Measurements from ENCODE around the gene NDUFS4.

NDUFS4 gene

DNA sequence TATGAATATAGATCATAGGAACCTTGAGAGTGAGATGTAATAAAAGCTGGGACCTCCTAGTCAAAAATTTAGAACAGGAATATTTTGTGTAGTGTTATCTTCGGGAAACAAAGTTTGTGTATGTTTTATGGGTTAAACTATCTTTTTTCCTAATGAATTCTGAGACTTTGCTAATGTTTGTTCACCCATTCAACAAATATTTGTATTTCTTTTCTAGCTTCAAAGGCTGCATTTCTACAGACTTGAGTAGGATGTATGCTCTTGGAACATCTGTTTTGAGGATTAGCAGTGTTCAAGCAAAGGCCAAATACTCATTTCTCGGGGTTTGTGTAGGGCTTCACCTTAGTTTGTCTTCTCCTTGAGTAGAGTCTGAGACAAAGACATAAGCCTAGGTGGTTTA lies 16.2 kb downstream of the NDUFS4 start:
- TF ChIP-seq RAD21 (IDR thresholded peaks at IDR 0.05; ENCODE audit: low read depth) (no peak), NFIC (IDR thresholded peaks at IDR 0.05) (no peak), FOXM1 (IDR thresholded peaks at IDR 0.05; ENCODE audit: borderline replicate concordance, low read depth) (no peak), TCF12 (IDR thresholded peaks at IDR 0.05; ENCODE audit: low read depth) (no peak), EGR1 (IDR thresholded peaks at IDR 0.05) (no peak), CEBPB (IDR thresholded peaks at IDR 0.05) (no peak), EP300 (IDR thresholded peaks at IDR 0.05; ENCODE audit: borderline replicate concordance) (no peak), TAF1 (IDR thresholded peaks at IDR 0.05; ENCODE audit: low read depth) (no peak), TEAD4 (IDR thresholded peaks at IDR 0.05) (no peak), YY1 (IDR thresholded peaks at IDR 0.05; ENCODE audit: low read depth) (no peak), ZBTB7A (IDR thresholded peaks at IDR 0.05; ENCODE audit: low read depth) (no peak)
- TF ChIP-seq, protein P1, sequence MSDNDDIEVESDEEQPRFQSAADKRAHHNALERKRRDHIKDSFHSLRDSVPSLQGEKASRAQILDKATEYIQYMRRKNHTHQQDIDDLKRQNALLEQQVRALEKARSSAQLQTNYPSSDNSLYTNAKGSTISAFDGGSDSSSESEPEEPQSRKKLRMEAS (IDR thresholded peaks at IDR 0.05): no peak

GRCh38 chr5:53578854-53579253 lies 18.4 kb downstream of the NDUFS4 start:
- TF ChIP-seq FOXM1 (IDR thresholded peaks at IDR 0.05; ENCODE audit: borderline replicate concordance, low read depth): no peak
- no peak for TF ChIP-seq CEBPB (IDR thresholded peaks at IDR 0.05)
- TF ChIP-seq, protein P2, sequence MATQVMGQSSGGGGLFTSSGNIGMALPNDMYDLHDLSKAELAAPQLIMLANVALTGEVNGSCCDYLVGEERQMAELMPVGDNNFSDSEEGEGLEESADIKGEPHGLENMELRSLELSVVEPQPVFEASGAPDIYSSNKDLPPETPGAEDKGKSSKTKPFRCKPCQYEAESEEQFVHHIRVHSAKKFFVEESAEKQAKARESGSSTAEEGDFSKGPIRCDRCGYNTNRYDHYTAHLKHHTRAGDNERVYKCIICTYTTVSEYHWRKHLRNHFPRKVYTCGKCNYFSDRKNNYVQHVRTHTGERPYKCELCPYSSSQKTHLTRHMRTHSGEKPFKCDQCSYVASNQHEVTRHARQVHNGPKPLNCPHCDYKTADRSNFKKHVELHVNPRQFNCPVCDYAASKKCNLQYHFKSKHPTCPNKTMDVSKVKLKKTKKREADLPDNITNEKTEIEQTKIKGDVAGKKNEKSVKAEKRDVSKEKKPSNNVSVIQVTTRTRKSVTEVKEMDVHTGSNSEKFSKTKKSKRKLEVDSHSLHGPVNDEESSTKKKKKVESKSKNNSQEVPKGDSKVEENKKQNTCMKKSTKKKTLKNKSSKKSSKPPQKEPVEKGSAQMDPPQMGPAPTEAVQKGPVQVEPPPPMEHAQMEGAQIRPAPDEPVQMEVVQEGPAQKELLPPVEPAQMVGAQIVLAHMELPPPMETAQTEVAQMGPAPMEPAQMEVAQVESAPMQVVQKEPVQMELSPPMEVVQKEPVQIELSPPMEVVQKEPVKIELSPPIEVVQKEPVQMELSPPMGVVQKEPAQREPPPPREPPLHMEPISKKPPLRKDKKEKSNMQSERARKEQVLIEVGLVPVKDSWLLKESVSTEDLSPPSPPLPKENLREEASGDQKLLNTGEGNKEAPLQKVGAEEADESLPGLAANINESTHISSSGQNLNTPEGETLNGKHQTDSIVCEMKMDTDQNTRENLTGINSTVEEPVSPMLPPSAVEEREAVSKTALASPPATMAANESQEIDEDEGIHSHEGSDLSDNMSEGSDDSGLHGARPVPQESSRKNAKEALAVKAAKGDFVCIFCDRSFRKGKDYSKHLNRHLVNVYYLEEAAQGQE (IDR thresholded peaks at IDR 0.05; ENCODE audit: low read depth): no peak
- TF ChIP-seq TCF12 (IDR thresholded peaks at IDR 0.05; ENCODE audit: low read depth): no peak
- TF ChIP-seq, protein P1 (IDR thresholded peaks at IDR 0.05): no peak
- TF ChIP-seq EGR1 (IDR thresholded peaks at IDR 0.05): no peak
- TF ChIP-seq ZBTB7A (IDR thresholded peaks at IDR 0.05; ENCODE audit: low read depth): no peak
- TF ChIP-seq USF1 (IDR thresholded peaks at IDR 0.05): no peak
- TF ChIP-seq TEAD4 (IDR thresholded peaks at IDR 0.05): no peak
- TF ChIP-seq EP300 (IDR thresholded peaks at IDR 0.05; ENCODE audit: borderline replicate concordance): no peak
- no peak for TF ChIP-seq TAF1 (IDR thresholded peaks at IDR 0.05; ENCODE audit: low read depth)
- no peak for TF ChIP-seq NFIC (IDR thresholded peaks at IDR 0.05)
- no peak for TF ChIP-seq CREB1 (IDR thresholded peaks at IDR 0.05; ENCODE audit: low read depth)
- no peak for TF ChIP-seq YY1 (IDR thresholded peaks at IDR 0.05; ENCODE audit: low read depth)
- TF ChIP-seq RAD21 (IDR thresholded peaks at IDR 0.05; ENCODE audit: low read depth): no peak

DNA sequence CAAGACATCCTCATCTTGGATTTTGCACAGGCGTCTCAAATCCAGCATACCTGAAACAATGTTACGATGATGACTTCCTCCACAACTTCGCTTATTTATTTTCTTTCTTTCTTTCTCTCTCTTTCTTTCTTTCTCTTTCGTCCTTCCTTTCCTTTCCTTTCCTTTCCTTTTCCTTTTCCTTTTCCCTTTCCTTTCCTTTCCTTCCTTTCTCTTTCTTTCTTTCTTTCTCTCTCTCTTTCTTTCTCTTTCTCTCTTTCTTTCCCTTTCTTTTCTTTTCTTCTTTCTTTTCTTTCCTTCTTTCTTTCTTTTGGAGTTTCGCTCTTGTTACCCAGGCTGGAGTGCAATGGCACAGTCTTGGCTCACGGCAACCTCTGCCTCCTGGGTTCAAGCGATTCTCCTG lies 20.1 kb downstream of the NDUFS4 start:
- TF ChIP-seq EP300 (IDR thresholded peaks at IDR 0.05; ENCODE audit: borderline replicate concordance) (no peak), TAF1 (IDR thresholded peaks at IDR 0.05; ENCODE audit: low read depth) (no peak), NFIC (IDR thresholded peaks at IDR 0.05) (no peak), FOXM1 (IDR thresholded peaks at IDR 0.05; ENCODE audit: borderline replicate concordance, low read depth) (no peak), RAD21 (IDR thresholded peaks at IDR 0.05; ENCODE audit: low read depth) (no peak), ZBTB7A (IDR thresholded peaks at IDR 0.05; ENCODE audit: low read depth) (no peak), EGR1 (IDR thresholded peaks at IDR 0.05) (no peak), CEBPB (IDR thresholded peaks at IDR 0.05) (no peak), USF1 (IDR thresholded peaks at IDR 0.05) (no peak), YY1 (IDR thresholded peaks at IDR 0.05; ENCODE audit: low read depth) (no peak), TEAD4 (IDR thresholded peaks at IDR 0.05) (no peak), CREB1 (IDR thresholded peaks at IDR 0.05; ENCODE audit: low read depth) (no peak), TCF12 (IDR thresholded peaks at IDR 0.05; ENCODE audit: low read depth) (no peak)
- TF ChIP-seq, protein P2 (IDR thresholded peaks at IDR 0.05; ENCODE audit: low read depth): no peak
- TF ChIP-seq, protein P1 (IDR thresholded peaks at IDR 0.05): no peak

DNA sequence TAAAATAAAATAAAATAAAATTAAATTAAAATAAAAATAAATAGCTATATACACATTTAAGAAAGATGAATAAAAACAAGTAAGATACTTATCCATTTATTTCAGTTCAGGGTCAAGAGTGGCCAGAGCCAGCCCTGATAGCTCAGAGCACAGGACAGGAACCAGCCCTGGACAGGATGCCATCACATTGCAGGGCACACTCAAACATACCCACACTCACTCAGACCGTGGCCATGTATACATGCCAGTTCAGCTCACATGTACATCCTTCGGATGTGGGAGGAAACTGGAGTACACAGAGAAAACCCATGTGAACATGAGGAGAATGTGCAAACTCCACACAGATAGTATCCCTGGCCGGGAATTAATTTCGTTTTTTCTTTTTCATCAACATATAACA lies 21.8 kb downstream of the NDUFS4 start:
- TF ChIP-seq, protein P2 (IDR thresholded peaks at IDR 0.05; ENCODE audit: low read depth): no peak
- TF ChIP-seq ZBTB7A (IDR thresholded peaks at IDR 0.05; ENCODE audit: low read depth) (no peak), EGR1 (IDR thresholded peaks at IDR 0.05) (no peak), TCF12 (IDR thresholded peaks at IDR 0.05; ENCODE audit: low read depth) (no peak)
- TF ChIP-seq, protein P1 (IDR thresholded peaks at IDR 0.05): no peak

Data from Ishikawa (cell line).